Thoracic aorta (tissue), 2 donors: ENCODE data around the gene ANKMY1. TPM values are rescaled to one million over a fixed set of nuclear protein-coding genes. Genes with fewer than 3 reads are reported as not detected.

ENCODE experiments used
- ATAC-seq: fragments of 150-250 bp; one replicate; pipeline ENCODE4 v1.8.0; 2017; ENCODE audit warnings: low read depth; ENCODE audit not compliant: insufficient number of reproducible peaks, low FRiP score
- DNase-seq: peaks from one replicate; pipeline ENCODE4 v3.0.0-alpha.2; 2020; ENCODE audit warnings: low spot score
- H3K27ac ChIP-seq, 2 donors: fragments of 200-600 bp; sonication (generic); 1 replicate in 1 of 2; 2 replicates in 1 of 2; pipeline ENCODE4 v1.5.1; 2016; ENCODE audit warnings: mild to moderate bottlenecking in 2 of 2, moderate library complexity in 2 of 2
- H3K27me3 ChIP-seq: fragments of 200-600 bp; sonication (generic); replicated peaks from 2 replicates; pipeline ENCODE4 v1.6.0; 2016; ENCODE audit warnings: mild to moderate bottlenecking; ENCODE audit not compliant: insufficient read depth
- H3K36me3 ChIP-seq: fragments of 200-600 bp; sonication (generic); one replicate; pipeline ENCODE4 v1.5.1; 2016
- H3K4me1 ChIP-seq, 2 donors: fragments of 200-600 bp; sonication (generic); 1 replicate in 1 of 2; 2 replicates in 1 of 2; pipeline versions ENCODE4 v1.5.1 to v1.6.0; 2016; ENCODE audit warnings: low read depth in 2 of 2, mild to moderate bottlenecking in 1 of 2; ENCODE audit not compliant: control insufficient read depth in 1 of 2
- H3K4me3 ChIP-seq: fragments of 200-600 bp; sonication (generic); 2 replicates; pipeline ENCODE4 v1.5.1; 2016; ENCODE audit warnings: mild to moderate bottlenecking
- H3K9me3 ChIP-seq: fragments of 200-600 bp; sonication (generic); 2 replicates; pipeline ENCODE4 v1.5.1; 2016
- CTCF ChIP-seq: fragments of 200-600 bp; sonication (generic); IDR thresholded peaks from one replicate; pipeline ENCODE4 v1.5.1; 2019; ENCODE audit warnings: antibody characterized with exemption
- total RNA-seq, 2 donors: library from RNA; depleted of rRNA; stranded (reverse); fragments of >200 nt; gene quantifications; one replicate each; pipeline versions ENCODE4 v1.1.0 to v1.2.3, GENCODE V29; 2016

ANKMY1 gene
- total RNA-seq, 2 donors from 2014 or later: 20.0 to 44.8 TPM

GRCh38 chr2:240442891-240443715 is 114.7 kb downstream of the ANKMY1 start:
- no peak overlapping the region for H3K4me3 ChIP-seq
- no peaks in the 10 kb centered on the region for H3K27me3 ChIP-seq
- H3K4me1 ChIP-seq: peaks cover 4 to 15% of the 10 kb centered on the region in 2 donors
- ATAC-seq (no peak), DNase-seq (no peak)
- H3K36me3 ChIP-seq: no peaks in the 10 kb centered on the region
- no peaks in the 10 kb centered on the region for H3K9me3 ChIP-seq
- TF ChIP-seq CTCF: no peak
- H3K27ac ChIP-seq: no peak overlapping the region

- Histone ChIP-seq H3K4me3 (no peak overlapping the region), H3K27ac (no peak overlapping the region), H3K4me1 (peaks cover 10 to 26% of the 10 kb centered on the region in 2 donors), H3K9me3 (no peaks in the 10 kb centered on the region), H3K27me3 (no peaks in the 10 kb centered on the region), H3K36me3 (no peaks in the 10 kb centered on the region)
- DNase-seq (no peak), ATAC-seq (no peak)
- no peak for TF ChIP-seq CTCF
Observed at GRCh38 chr2:240441993-240442411, 115.8 kb downstream of the ANKMY1 start.

- peaks cover 15 to 32% of the 10 kb centered on the region in 2 donors for H3K4me1 ChIP-seq
- no peak for ATAC-seq
- H3K27me3 ChIP-seq: no peaks in the 10 kb centered on the region
- no peak overlapping the region for H3K27ac ChIP-seq
- DNase-seq: no peak
- TF ChIP-seq CTCF: no peak
- H3K4me3 ChIP-seq: no peak overlapping the region
- no peaks in the 10 kb centered on the region for H3K36me3 ChIP-seq
- H3K9me3 ChIP-seq: no peaks in the 10 kb centered on the region
Observed at GRCh38 chr2:240441326-240441992, 116.3 kb downstream of the ANKMY1 start.

GRCh38 chr2:240440704-240441320 is 117.0 kb downstream of the ANKMY1 start:
- no peak for ATAC-seq
- no peak for DNase-seq
- H3K36me3 ChIP-seq: no peaks in the 10 kb centered on the region
- peaks cover 15 to 33% of the 10 kb centered on the region in 2 donors for H3K4me1 ChIP-seq
- no peak overlapping the region for H3K4me3 ChIP-seq
- no peak for TF ChIP-seq CTCF
- no peaks in the 10 kb centered on the region for H3K27me3 ChIP-seq
- H3K27ac ChIP-seq: no peak overlapping the region
- H3K9me3 ChIP-seq: no peaks in the 10 kb centered on the region

GRCh38 chr2:240440251-240440650 is 117.5 kb downstream of the ANKMY1 start:
- H3K27ac ChIP-seq: no peak overlapping the region
- no peaks in the 10 kb centered on the region for H3K36me3 ChIP-seq
- H3K4me1 ChIP-seq: peaks cover 15 to 33% of the 10 kb centered on the region in 2 donors
- H3K4me3 ChIP-seq: no peak overlapping the region
- no peak for ATAC-seq
- no peak for TF ChIP-seq CTCF
- H3K9me3 ChIP-seq: no peaks in the 10 kb centered on the region
- no peaks in the 10 kb centered on the region for H3K27me3 ChIP-seq
- no peak for DNase-seq
